Measurements from ENCODE around the gene NOL11.

NOL11 gene

DNA sequence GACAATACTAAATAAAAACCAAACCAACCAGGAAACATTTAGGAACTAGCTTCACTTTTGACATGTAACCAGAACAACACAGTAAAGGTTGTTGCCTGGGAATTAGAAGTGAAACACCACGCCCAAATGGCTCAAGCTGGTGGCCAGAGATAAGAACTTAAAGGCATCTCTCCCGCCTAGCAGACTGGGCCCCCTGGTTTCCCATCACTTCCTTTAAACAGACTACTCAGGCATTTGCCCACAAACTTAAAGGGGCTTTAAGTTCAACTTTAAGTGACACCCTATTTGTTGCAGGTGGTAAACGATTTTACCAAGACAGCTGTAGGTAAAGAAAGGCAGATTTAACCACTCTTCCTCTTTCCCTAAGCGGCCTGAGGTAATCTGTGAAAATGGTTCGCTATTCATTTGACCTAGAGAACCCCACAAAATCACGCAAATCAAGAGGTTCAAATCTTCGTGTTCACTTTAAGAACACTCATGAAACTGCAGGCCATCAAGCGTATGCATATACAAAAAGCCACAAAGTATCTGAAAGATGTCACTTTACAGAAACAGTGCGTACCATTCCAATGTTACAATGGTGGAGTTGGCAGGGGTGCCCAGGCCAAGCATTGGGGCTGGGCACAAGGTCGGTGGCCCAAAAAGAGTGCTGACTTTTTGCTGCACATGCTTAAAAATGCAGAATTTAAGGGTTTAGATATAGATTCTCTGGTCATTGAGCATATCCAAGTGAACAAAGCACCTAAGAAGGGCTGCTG, 66.8 kb downstream of the NOL11 start:
- H3K4me1 ChIP-seq (ENCODE audit: insufficient read depth, low read length), result no peaks in the 10 kb centered on the region

DNA sequence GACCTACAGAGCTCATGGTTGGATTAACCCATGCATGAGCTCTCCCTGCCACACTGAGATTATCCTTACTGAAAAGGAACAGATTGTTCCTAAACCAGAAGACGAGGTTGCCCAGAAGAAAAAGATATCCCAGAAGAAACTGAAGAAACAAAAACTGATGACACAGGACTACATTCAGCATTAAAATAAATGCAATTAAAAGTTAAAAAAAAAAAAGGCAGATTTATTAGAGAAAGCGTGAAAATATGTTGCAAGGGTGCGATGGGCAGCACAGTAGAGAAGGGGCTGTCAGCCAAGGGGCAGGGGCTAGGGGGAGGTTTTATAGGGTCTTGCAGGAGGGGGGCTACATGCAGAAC, 67.4 kb downstream of the NOL11 start:
- Histone ChIP-seq H3K4me3 (ENCODE audit: low read length) (no peak overlapping the region), H3K4me1 (ENCODE audit: insufficient read depth, low read length) (no peaks in the 10 kb centered on the region), H3K9me3 (ENCODE audit: low read length) (no peaks in the 10 kb centered on the region), H2AFZ (ENCODE audit: low read depth, low read length) (no peak overlapping the region), H3K27me3 (ENCODE audit: insufficient read depth, low read length) (no peaks in the 10 kb centered on the region), H3K36me3 (ENCODE audit: insufficient read depth, low read length) (no peaks in the 10 kb centered on the region)

More for the DNA sequence above, 66.8 kb downstream of the NOL11 start:
- H3K4me3 ChIP-seq (ENCODE audit: low read length), result no peak overlapping the region
- H2AFZ ChIP-seq (ENCODE audit: low read depth, low read length), result no peak overlapping the region
- no peaks in the 10 kb centered on the region for H3K9me3 ChIP-seq (ENCODE audit: low read length)
- no peaks in the 10 kb centered on the region for H3K27me3 ChIP-seq (ENCODE audit: insufficient read depth, low read length)
- no peaks in the 10 kb centered on the region for H3K36me3 ChIP-seq (ENCODE audit: insufficient read depth, low read length)

- Histone ChIP-seq H3K4me3 (ENCODE audit: low read length) (no peak overlapping the region), H2AFZ (ENCODE audit: low read depth, low read length) (no peak overlapping the region), H3K27me3 (ENCODE audit: insufficient read depth, low read length) (no peaks in the 10 kb centered on the region), H3K36me3 (ENCODE audit: insufficient read depth, low read length) (no peaks in the 10 kb centered on the region), H3K9me3 (ENCODE audit: low read length) (no peaks in the 10 kb centered on the region), H3K4me1 (ENCODE audit: insufficient read depth, low read length) (no peaks in the 10 kb centered on the region)
These were observed 67.8 kb downstream of the NOL11 start for GRCh38 chr17:67785504-67785903.

Data from neuron (in vitro differentiated cells).